ENCODE measurements around the gene MEFV. TPM values are rescaled to one million over a fixed set of nuclear protein-coding genes. Genes with fewer than 3 reads are reported as not detected.

MEFV gene
- total and polyA plus RNA-seq, 4 donors: 1.3 to 21.7 (median 8.1) TPM

GRCh38 chr16:3215601-3216262 lies 40.7 kb downstream of the MEFV start:
- Histone ChIP-seq H3K4me3 (no peak overlapping the region), H3K4me1 (ENCODE audit: control insufficient read depth in 5 of 5, insufficient read depth in 5 of 5, low read length in 5 of 5) (no peaks in the 10 kb centered on the region), H3K27me3 (ENCODE audit: control insufficient read depth in 3 of 3, insufficient read depth in 3 of 3, low read length in 2 of 3) (no peaks in the 10 kb centered on the region), H3K36me3 (ENCODE audit: control insufficient read depth in 4 of 4, insufficient read depth in 4 of 4, low read length in 4 of 4) (no peaks in the 10 kb centered on the region), H3K27ac (ENCODE audit: low read depth in 1 of 2, low read length in 1 of 2) (peak overlapping the region in 1 of 2 donors; percentile 52), H3K9me3 (ENCODE audit: control insufficient read depth in 4 of 4, insufficient read depth in 3 of 4, low read length in 3 of 4) (peaks cover 0 to 27% (median 0%) of the 10 kb centered on the region in 4 donors), H3K9ac (ENCODE audit: insufficient read depth in 1 of 2, low read length in 2 of 2) (no peak overlapping the region)
- 77 to 83% methylated on average over 11 of the region's 11 CpGs for WGBS, 2 donors
- TF ChIP-seq, protein P1, sequence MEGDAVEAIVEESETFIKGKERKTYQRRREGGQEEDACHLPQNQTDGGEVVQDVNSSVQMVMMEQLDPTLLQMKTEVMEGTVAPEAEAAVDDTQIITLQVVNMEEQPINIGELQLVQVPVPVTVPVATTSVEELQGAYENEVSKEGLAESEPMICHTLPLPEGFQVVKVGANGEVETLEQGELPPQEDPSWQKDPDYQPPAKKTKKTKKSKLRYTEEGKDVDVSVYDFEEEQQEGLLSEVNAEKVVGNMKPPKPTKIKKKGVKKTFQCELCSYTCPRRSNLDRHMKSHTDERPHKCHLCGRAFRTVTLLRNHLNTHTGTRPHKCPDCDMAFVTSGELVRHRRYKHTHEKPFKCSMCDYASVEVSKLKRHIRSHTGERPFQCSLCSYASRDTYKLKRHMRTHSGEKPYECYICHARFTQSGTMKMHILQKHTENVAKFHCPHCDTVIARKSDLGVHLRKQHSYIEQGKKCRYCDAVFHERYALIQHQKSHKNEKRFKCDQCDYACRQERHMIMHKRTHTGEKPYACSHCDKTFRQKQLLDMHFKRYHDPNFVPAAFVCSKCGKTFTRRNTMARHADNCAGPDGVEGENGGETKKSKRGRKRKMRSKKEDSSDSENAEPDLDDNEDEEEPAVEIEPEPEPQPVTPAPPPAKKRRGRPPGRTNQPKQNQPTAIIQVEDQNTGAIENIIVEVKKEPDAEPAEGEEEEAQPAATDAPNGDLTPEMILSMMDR (IDR thresholded peaks at IDR 0.05; ENCODE audit: control extremely low read depth, extremely low read depth): no peak
- ATAC-seq (ENCODE audit: insufficient read depth, low FRiP score) (no peak), DNase-seq (no peak)

- Histone ChIP-seq H3K27ac (ENCODE audit: low read depth in 1 of 2, low read length in 1 of 2) (no peak overlapping the region), H3K9me3 (ENCODE audit: control insufficient read depth in 4 of 4, insufficient read depth in 3 of 4, low read length in 3 of 4) (peaks cover 0 to 29% (median 0%) of the 10 kb centered on the region in 4 donors), H3K36me3 (ENCODE audit: control insufficient read depth in 4 of 4, insufficient read depth in 4 of 4, low read length in 4 of 4) (no peaks in the 10 kb centered on the region), H3K4me1 (ENCODE audit: control insufficient read depth in 5 of 5, insufficient read depth in 5 of 5, low read length in 5 of 5) (no peaks in the 10 kb centered on the region), H3K9ac (ENCODE audit: insufficient read depth in 1 of 2, low read length in 2 of 2) (no peak overlapping the region), H3K4me3 (no peak overlapping the region), H3K27me3 (ENCODE audit: control insufficient read depth in 3 of 3, insufficient read depth in 3 of 3, low read length in 2 of 3) (no peaks in the 10 kb centered on the region)
- no peak for DNase-seq
- 21 to 37% methylated on average over 7 of the region's 7 CpGs for WGBS, 2 donors
- no peak for ATAC-seq (ENCODE audit: insufficient read depth, low FRiP score)
- TF ChIP-seq, protein P1 (IDR thresholded peaks at IDR 0.05; ENCODE audit: control extremely low read depth, extremely low read depth): no peak
Measured at GRCh38 chr16:3214904-3215600, 41.4 kb downstream of the MEFV start.

DNA sequence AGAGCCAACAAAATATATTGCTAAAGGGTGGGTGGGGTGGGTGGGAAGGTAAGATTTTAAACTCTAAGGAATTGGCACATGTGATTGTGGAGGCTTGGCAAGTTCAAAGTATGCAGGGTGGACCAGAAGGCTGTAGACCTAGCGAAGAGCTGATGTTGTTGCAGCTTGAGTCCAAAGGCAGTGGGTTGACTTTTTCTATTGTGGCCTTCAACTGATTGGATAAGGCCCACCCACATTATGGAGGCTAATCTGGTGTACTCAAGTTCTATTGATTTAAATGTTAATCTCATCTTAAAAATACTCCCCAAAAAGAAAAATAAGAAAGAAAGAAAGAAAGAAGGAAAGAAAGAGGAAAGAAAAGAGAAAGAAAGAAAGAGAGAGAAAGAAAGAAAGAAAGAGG lies 43.9 kb downstream of the MEFV start:
- H3K4me3 ChIP-seq: no peak overlapping the region
- DNase-seq: no peak
- no peaks in the 10 kb centered on the region for H3K36me3 ChIP-seq (ENCODE audit: control insufficient read depth in 4 of 4, insufficient read depth in 4 of 4, low read length in 4 of 4)
- peaks cover 0 to 36% (median 0%) of the 10 kb centered on the region in 4 donors for H3K9me3 ChIP-seq (ENCODE audit: control insufficient read depth in 4 of 4, insufficient read depth in 3 of 4, low read length in 3 of 4)
- no peak overlapping the region for H3K9ac ChIP-seq (ENCODE audit: insufficient read depth in 1 of 2, low read length in 2 of 2)
- no peaks in the 10 kb centered on the region for H3K4me1 ChIP-seq (ENCODE audit: control insufficient read depth in 5 of 5, insufficient read depth in 5 of 5, low read length in 5 of 5)
- no peak for ATAC-seq (ENCODE audit: insufficient read depth, low FRiP score)
- TF ChIP-seq, protein P1 (IDR thresholded peaks at IDR 0.05; ENCODE audit: control extremely low read depth, extremely low read depth): no peak
- 40 to 62% methylated on average over 1 of the region's 1 CpG for WGBS, 2 donors
- H3K27me3 ChIP-seq (ENCODE audit: control insufficient read depth in 3 of 3, insufficient read depth in 3 of 3, low read length in 2 of 3): no peaks in the 10 kb centered on the region
- H3K27ac ChIP-seq (ENCODE audit: low read depth in 1 of 2, low read length in 1 of 2): no peak overlapping the region

Measured in lung (tissue), 12 donors.